ENCODE data around the gene CELF4.

Gene CELF4

GRCh38 chr18:37394610-37394965 lies 171.0 kb downstream of the CELF4 start:
- TF ChIP-seq NFIC (IDR thresholded peaks at IDR 0.05) (no peak), USF1 (IDR thresholded peaks at IDR 0.05) (no peak), RAD21 (IDR thresholded peaks at IDR 0.05; ENCODE audit: low read depth) (no peak), CREB1 (IDR thresholded peaks at IDR 0.05; ENCODE audit: low read depth) (no peak), EP300 (IDR thresholded peaks at IDR 0.05; ENCODE audit: borderline replicate concordance) (no peak), ZBTB7A (IDR thresholded peaks at IDR 0.05; ENCODE audit: low read depth) (no peak), REST (IDR thresholded peaks at IDR 0.05; ENCODE audit: low read depth) (no peak)

- no peak for TF ChIP-seq CREB1 (IDR thresholded peaks at IDR 0.05; ENCODE audit: low read depth)
- TF ChIP-seq EGR1 (IDR thresholded peaks at IDR 0.05) = 0 out of 2 replicates have a peak, but pooled peaks have one; percentile 36
- peak; percentile 25; the same call in 1 of the 2 replicates for TF ChIP-seq USF1 (IDR thresholded peaks at IDR 0.05)
- TF ChIP-seq TEAD4 (IDR thresholded peaks at IDR 0.05) = peak; percentile 69
- peak; percentile 81 for TF ChIP-seq NFIC (IDR thresholded peaks at IDR 0.05)
- peak; percentile 44; the same call in 1 of the 2 replicates for TF ChIP-seq ZBTB7A (IDR thresholded peaks at IDR 0.05; ENCODE audit: low read depth)
- TF ChIP-seq MAX (IDR thresholded peaks at IDR 0.05) = peak; percentile 82
- TF ChIP-seq TCF12 (IDR thresholded peaks at IDR 0.05; ENCODE audit: low read depth) = peak; percentile 27; the same call in 1 of the 2 replicates
- TF ChIP-seq EP300 (IDR thresholded peaks at IDR 0.05; ENCODE audit: borderline replicate concordance) = peak; percentile 37; the same call in 1 of the 2 replicates
- TF ChIP-seq REST (IDR thresholded peaks at IDR 0.05; ENCODE audit: low read depth) = no peak
Measured at GRCh38 chr18:37393945-37394609, 171.5 kb downstream of the CELF4 start.

- TF ChIP-seq NFIC (IDR thresholded peaks at IDR 0.05) (no peak), EGR1 (IDR thresholded peaks at IDR 0.05) (no peak), YY1 (IDR thresholded peaks at IDR 0.05; ENCODE audit: low read depth) (no peak), CEBPB (IDR thresholded peaks at IDR 0.05) (no peak), TEAD4 (IDR thresholded peaks at IDR 0.05) (no peak), CREB1 (IDR thresholded peaks at IDR 0.05; ENCODE audit: low read depth) (no peak), TCF12 (IDR thresholded peaks at IDR 0.05; ENCODE audit: low read depth) (no peak)
Measured at GRCh38 chr18:37393221-37393827, 172.3 kb downstream of the CELF4 start.

- TF ChIP-seq ZBTB7A (IDR thresholded peaks at IDR 0.05; ENCODE audit: low read depth) = no peak
- no peak for TF ChIP-seq RAD21 (IDR thresholded peaks at IDR 0.05; ENCODE audit: low read depth)
Measured at GRCh38 chr18:37392648-37393047, 172.9 kb downstream of the CELF4 start.

GRCh38 chr18:37391698-37392548 lies 173.7 kb downstream of the CELF4 start:
- TF ChIP-seq CREB1 (IDR thresholded peaks at IDR 0.05; ENCODE audit: low read depth) (no peak), YY1 (IDR thresholded peaks at IDR 0.05; ENCODE audit: low read depth) (no peak), MAX (IDR thresholded peaks at IDR 0.05) (no peak), FOXM1 (IDR thresholded peaks at IDR 0.05; ENCODE audit: borderline replicate concordance, low read depth) (no peak), CEBPB (IDR thresholded peaks at IDR 0.05) (no peak), EP300 (IDR thresholded peaks at IDR 0.05; ENCODE audit: borderline replicate concordance) (no peak)

- TF ChIP-seq TEAD4 (IDR thresholded peaks at IDR 0.05) (no peak), EGR1 (IDR thresholded peaks at IDR 0.05) (no peak), USF1 (IDR thresholded peaks at IDR 0.05) (no peak)
Measured at GRCh38 chr18:37391156-37391555, 174.4 kb downstream of the CELF4 start.

Measured in Ishikawa (cell line).